Measurements from ENCODE around the gene CTIF.
"Not testable (repeated sequence)": the region's sequence is repeated elsewhere in the genome, so short reads cannot be mapped to it uniquely, and the experiment has no call there.

CTIF gene

DNA sequence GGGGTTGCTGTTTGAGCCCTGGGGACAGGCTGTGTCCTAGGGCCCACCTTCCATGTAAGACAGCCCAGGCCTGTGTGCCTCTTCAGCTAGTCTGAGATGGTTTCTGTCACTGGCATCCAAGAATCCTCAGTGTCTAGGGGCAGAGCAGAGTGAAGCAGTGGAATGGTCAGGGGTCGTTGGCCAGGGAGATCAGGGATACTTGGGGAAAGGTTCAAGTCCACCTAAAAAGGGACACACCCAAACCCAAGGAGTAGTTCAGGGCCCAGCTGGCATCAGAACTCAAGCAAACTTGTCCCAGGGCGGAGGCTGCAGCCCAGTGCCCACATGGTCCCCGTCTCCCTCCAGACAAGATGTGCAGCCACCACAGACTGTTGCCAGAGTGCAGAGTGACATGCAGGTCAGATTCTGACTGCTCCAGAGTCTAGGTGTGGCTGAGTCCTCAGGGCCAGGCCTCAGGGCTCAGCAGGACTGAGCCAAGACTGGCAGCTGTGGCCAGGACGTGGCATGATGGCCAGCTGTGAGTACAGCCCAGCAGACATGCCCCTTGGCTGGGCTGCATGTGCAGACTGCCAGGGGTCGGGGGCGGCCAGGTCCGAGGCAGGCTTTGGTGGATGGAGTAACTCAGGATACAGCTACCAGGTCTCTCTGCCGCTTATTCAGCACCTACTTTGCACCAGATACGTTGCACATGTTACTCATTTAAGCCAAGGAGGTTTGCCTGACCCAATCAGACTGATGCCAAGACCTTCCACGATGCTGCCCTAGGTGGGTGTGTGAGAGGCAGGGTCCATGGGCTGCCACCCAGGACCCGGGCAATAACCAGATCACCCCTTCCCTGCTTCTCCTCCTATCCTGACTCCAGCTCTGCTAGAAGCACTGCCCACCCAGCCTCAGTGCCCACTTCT is 265.4 kb downstream of the CTIF start:
- no peak for DNase-seq (ENCODE audit: low read depth)

DNA sequence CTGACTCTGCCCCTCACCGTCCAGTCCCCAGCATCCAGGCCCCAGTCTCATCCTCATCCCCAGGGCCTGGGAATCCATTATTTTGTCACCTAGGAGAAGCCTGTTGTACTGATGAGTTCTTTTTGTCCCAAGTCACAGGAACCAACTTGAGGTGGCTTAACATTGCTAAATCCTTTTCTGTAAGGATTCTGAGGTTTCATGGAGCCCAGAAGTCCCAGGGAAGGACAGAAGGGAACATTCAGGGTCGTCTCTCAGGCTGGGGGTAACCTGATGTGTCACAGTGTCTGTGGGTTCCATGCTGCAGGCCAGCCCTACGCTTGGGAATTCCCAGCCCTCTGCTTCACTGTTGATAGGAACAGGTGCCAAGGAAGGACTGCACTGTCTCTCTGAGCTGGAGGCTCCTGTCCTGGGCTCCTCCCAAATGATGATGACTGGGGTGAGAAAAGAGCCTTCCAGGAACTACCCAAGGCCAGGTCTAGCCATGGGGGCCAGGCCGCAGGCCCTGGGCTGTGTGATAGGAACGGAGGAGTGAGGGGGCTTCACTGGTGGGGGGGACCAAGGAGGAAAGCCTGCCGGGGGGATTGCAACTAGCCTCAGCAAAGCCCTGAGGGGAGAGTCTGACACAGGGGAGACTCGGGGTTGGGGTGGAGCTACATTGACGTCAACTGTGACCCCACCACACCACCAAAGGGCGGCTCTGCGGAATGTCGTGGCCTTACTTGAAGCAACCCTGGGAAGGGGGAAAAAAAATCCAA is 266.2 kb downstream of the CTIF start:
- no peak for DNase-seq (ENCODE audit: low read depth)

- DNase-seq (ENCODE audit: low read depth) = no peak
These were observed 267.1 kb downstream of the CTIF start for GRCh38 chr18:48805826-48806535.

GRCh38 chr18:48806551-48807261 is 267.9 kb downstream of the CTIF start:
- DNase-seq (ENCODE audit: low read depth) = no peak

GRCh38 chr18:48808476-48808875 is 269.6 kb downstream of the CTIF start:
- DNase-seq (ENCODE audit: low read depth) = no peak

- no peak for DNase-seq (ENCODE audit: low read depth)
These were observed 270.5 kb downstream of the CTIF start for GRCh38 chr18:48809365-48809764.

DNA sequence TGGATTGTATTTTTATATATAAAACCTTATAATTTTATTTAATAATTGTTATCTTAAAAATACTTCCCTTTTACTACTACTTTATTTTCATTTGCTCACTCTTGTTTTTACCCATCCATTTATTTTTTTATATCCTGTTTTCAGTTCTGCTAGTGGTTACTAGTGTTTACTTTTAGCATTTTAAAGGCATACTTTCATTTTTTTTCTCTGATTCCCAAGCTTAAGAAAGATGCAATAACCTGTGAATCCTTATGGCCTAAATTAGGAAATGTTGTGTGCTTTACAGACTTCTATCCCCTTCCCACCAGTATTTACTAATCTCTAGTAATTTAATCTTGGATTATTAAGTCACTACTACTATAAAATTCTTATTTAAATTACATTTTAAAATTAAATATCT is 272.0 kb downstream of the CTIF start:
- no peak for DNase-seq (ENCODE audit: low read depth)

- DNase-seq (ENCODE audit: low read depth) = no peak
These were observed 272.6 kb downstream of the CTIF start for GRCh38 chr18:48811401-48811800.

GRCh38 chr18:48811977-48812451 is 273.2 kb downstream of the CTIF start:
- DNase-seq (ENCODE audit: low read depth) = not testable (repeated sequence)

GRCh38 chr18:48813321-48813720 is 274.5 kb downstream of the CTIF start:
- DNase-seq (ENCODE audit: low read depth) = no peak

DNA sequence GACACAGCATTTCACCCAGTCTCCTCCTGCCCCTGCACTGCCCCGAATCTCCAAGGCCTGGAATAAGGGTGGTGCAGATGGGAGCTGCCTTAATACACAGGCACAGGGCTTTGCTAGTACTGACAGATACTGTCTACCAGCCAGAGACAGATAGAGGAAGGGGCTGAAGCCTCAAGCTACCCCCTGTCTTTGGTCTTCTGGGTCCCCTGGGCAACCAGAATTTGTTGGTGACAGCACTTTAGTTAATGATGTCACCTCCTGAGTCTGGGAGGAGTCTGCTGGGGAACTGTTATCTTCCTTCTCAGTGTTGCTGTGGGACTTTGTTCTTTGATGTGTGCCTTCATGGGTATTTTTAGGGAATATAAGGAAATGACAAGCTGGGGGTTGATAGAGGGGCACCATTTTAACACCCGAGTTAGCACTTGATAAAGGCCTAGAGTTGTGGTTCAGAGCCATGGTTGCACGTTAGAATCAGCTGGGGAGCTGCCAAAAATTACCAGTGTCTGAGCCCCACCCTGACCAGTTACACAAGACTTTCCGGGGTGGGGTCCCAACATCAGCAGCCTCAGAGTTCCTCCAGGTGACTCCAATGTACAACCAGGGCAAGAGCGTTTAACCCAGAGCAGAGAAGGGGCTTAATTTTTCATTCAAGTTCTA is 275.1 kb downstream of the CTIF start:
- no peak for DNase-seq (ENCODE audit: low read depth)

GRCh38 chr18:48814490-48815178 is 275.8 kb downstream of the CTIF start:
- DNase-seq (ENCODE audit: low read depth) = no peak

DNA sequence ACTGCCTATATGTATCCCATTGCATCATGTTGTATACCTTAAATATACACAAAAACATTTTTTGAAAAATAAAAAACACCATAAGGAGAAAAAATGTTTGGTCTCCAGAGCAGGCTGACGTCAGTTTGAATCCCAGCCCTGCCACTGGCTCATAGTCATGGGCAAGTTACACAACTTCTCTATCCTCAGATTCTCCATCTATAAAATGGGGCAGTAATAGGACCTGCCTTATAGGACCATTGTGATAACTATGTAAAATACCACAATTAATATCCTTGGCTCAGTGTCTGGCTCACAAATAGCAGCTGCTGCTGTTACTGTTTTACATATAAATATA is 276.3 kb downstream of the CTIF start:
- DNase-seq (ENCODE audit: low read depth) = no peak

- DNase-seq (ENCODE audit: low read depth) = no peak
These were observed 276.9 kb downstream of the CTIF start for GRCh38 chr18:48815581-48816324.

- no peak for DNase-seq (ENCODE audit: low read depth)
These were observed 277.7 kb downstream of the CTIF start for GRCh38 chr18:48816554-48816953.

DNA sequence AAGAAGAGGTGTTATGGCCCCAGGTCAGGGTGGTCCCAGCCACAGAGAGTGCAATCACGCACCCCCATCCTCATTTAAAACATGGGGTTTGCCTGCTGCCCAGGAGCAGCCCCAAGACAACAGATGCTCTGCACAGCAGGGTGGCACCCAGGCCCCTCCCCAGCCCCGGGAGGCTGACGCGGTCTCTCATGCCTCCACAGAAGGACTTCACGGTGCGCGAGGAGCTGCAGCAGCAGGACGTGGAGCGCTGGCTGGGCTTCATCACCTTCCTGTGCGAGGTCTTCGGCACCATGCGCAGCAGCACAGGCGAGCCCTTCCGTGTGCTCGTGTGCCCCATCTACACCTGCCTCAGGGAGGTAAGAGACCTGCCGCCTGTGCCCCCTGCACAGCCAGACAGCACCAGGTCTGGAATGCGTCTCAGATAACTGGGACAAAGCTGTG is 278.2 kb downstream of the CTIF start:
- DNase-seq (ENCODE audit: low read depth) = no peak

DNA sequence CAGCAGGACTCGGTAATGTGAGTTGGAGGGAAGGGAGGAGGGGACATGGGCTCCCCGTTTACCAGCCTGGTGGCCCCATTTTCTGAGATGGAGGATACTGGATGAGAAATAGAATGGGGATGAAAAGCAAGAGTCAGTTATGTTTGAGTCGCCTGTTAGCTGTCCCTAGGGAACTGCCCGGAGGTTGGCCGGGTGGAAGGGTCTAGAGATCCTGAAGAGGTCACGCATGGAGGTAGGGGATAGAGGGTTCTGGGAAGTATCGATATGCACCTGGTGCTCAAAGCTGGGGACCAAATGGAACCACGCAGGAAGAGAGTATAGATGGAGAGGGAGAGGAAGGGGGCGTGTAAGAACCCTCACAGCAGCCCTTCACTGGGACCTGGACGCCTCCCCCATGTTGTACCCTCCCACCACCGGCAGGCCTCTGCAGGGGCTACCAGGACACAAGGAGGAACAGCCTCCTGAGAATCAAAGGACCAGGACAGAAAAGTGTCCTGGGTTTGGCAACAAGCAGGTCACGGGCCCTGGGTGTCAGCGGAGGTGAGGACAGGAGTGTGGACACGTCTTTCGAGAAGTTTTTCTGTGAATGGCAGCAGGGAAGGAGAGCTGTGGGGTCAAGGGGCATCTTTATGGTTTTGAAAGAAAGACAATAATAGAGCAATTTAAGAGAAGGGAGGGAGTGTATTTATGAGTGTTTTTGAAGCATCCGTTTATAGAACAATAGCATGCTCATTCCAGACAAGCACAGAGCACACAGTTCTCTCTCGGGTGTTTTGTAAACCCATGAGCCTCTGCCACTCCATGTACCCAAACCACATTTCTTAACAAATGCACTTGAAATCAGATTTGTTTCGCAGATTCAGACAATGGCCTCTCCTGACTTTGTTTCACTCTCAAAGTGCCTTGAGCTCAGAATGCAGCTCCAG is 279.8 kb downstream of the CTIF start:
- no peak for DNase-seq (ENCODE audit: low read depth)

DNA sequence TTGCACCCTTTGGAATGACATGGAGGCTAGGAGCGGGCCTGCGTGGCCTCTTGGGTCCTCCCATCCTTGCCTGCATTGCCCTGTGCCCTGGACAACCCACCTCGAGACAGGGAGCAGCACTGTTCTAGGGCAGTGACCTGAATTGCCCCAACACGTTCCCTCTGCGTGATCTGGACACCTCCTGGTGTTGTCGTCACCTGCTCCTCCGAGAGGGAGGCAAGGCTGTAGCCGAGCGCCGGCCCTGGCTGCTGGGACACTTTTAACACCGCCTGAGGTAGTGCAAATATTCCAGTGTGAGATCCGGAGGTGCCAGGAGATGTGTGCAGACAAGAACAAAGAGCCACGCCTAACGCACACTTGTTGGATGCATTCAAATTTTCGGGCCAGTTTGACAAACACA is 280.4 kb downstream of the CTIF start:
- DNase-seq (ENCODE audit: low read depth) = no peak

All from stimulated activated CD8-positive, alpha-beta memory T cell treated with anti-CD3 and anti-CD28 coated beads, Interleukin-12 subunit alpha, Interleukin-12 subunit beta, amount 100 ng/mL, for 4 hours (primary cell).